Urothelium cell line (cell line): ENCODE results near the gene RNFT2.

Experiments used
- DNase-seq: peaks from one replicate; pipeline ENCODE4 v3.0.0; 2011; ENCODE audit warnings: low spot score, mixed read lengths
- FAIRE-seq: peaks from 2 replicates; lab custom pipeline; 2011; peaks lifted over from hg19 to GRCh38; lab: Jason Lieb, UNC

Gene RNFT2

GRCh38 chr12:116892349-116893140 is 154.4 kb downstream of the RNFT2 start:
- FAIRE-seq (no peak), DNase-seq (no peak)

DNA sequence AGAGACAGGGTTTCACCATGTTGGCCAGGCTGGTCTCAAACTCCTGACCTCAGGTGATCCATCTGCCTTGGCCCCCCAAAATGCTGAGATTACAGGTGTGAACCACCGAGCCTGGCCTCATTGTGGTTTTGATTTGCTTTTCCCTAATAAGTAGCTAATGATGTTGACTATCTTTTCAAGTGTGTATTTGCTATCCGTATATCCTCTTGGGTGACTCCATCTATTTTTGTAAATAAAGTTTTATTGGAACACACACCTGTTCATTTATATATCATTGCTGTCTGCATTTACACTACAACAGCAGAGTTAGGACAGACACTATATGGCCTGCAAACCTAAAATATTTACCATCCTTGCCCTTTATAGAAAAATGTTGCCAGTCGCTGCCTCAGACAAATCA is 156.8 kb downstream of the RNFT2 start:
- FAIRE-seq (no peak), DNase-seq (no peak)

DNA sequence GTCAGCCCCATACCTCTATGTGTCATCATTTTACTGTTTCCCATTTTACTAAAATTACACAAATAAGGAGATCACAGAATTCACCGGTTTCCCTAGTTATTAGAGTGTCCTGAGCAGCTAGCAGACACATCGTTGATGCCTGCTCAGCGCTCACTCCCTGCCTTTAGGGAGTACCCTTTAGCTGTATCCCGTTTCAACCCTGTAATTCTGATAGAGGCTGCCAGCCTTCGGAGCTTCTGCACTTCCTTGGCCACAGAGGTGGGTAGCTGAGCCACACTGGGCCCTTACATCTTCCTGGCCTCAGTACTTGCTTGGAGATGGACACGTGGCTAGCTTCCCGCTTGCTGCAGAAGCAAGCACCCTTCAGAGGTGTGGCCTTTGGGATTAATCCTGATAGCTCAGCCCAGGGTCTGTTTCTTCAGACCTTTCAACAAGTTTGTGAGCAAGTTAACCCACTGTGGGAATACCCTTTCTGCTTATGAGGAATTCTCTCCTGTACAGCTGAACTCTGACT is 158.4 kb downstream of the RNFT2 start:
- DNase-seq (no peak), FAIRE-seq (no peak)

DNA sequence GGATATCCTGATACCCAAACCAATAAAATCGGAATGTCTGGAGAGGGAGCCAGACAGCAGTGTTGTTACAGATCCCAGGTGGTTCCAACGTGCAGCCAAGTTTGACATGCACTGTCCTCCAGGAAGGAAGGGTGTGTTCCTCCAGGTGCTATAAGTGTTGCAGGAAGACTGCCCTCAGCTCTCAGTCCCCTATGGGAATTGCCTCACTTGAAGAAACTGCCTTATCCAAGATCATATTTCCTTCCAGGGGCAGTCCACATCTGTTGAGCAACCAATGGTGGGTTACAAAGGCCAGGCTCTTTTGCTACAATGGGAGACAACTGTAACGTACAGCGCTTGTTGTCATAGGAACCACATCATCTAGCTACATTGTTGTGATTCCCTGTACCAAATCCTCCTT is 159.4 kb downstream of the RNFT2 start:
- DNase-seq (no peak), FAIRE-seq (no peak)

GRCh38 chr12:116898669-116899068 is 160.6 kb downstream of the RNFT2 start:
- DNase-seq (no peak), FAIRE-seq (no peak)

DNA sequence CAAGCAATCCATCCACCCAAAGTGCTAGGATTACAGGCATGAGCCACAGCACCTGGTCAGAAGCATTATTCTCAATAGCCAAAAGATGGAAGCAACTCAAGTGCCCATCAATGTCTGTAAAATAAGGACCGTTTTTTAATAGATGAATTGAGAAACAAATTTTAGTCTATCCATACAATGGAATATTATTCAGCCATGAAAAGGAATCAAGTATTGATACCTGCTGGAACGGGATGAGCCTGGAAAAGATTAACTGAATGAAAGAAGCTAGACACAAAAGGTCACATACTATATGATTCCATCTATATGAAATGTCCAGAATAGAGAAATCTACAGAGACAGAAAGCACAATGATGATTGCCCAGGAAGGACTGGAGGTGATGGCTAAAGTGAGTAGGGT is 163.5 kb downstream of the RNFT2 start:
- no peak for FAIRE-seq
- DNase-seq = no peak
